Measurements from ENCODE around the gene CSF1R. TPM values are rescaled to one million over a fixed set of nuclear protein-coding genes. Genes with fewer than 3 reads are reported as not detected.

CSF1R gene
- polyA plus RNA-seq, 2 of the 4 experiments (the other 2 are of a cell fraction) = 0.06 TPM; not detected in 1

- ATAC-seq (no peak), FAIRE-seq (no peak), DNase-seq (ENCODE audit: low read depth in 1 of 2, low spot score in 1 of 2) (no peak)
- Histone ChIP-seq H3K27ac (0 out of 6 replicates have a peak overlapping the region, but pooled peaks of 1 of the 2 experiments have one; percentile 10), H3K4me2 (no peak overlapping the region), H3K4me3 (no peak overlapping the region), H3K4me1 (0 out of 3 replicates have a peak, but pooled peaks cover 4% of the 10 kb centered on the region), H3K9me3 (no peaks in the 10 kb centered on the region)
- CTCF ChIA-PET = no interaction called here
- TF ChIP-seq FOSB (CRISPR knock-in tag; IDR thresholded peaks at IDR 0.05) (no peak), ZFP36 (IDR thresholded peaks at IDR 0.05; ENCODE audit: borderline replicate concordance, partially characterized antibody) (peak; percentile 41)
- POLR2A ChIA-PET = interaction anchor here (1.1 to 1.5 kb wide), 2 partner anchors 30 to 67 kb away, joined by 3 read pairs; partner anchors contain the start of genes HMGXB3 and TIGD6
- WGBS (ENCODE audit: missing lambda C conversion rate) = 78% methylated on average over 2 of the region's 2 CpGs
Measured at GRCh38 chr5:150066901-150067396, 19.4 kb downstream of the CSF1R start.

GRCh38 chr5:150066436-150066835 lies 19.9 kb downstream of the CSF1R start:
- Histone ChIP-seq H3K4me3 (no peak overlapping the region), H3K4me2 (no peak overlapping the region), H3K4me1 (0 out of 3 replicates have a peak, but pooled peaks cover 4% of the 10 kb centered on the region), H3K27ac (no peak overlapping the region), H3K9me3 (no peaks in the 10 kb centered on the region)
- FAIRE-seq (no peak), ATAC-seq (no peak), DNase-seq (ENCODE audit: low read depth in 1 of 2, low spot score in 1 of 2) (no peak)
- ChIA-PET POLR2A (interaction anchor here (1.1 to 1.5 kb wide), 2 partner anchors 29 to 66 kb away, joined by 3 read pairs; partner anchors contain the start of genes HMGXB3 and TIGD6), CTCF (interaction anchor here (1.2 kb wide), 1 partner anchor 152 kb away, joined by 5 read pairs; no protein-coding TSS in a partner anchor)
- WGBS (ENCODE audit: missing lambda C conversion rate) = 81% methylated on average over 5 of the region's 5 CpGs
- TF ChIP-seq KDM1A (IDR thresholded peaks at IDR 0.05; ENCODE audit: low read depth) = no peak
- no peak for TF ChIP-seq HOXA7 (CRISPR knock-in tag; IDR thresholded peaks at IDR 0.05)
- TF ChIP-seq, protein P1, sequence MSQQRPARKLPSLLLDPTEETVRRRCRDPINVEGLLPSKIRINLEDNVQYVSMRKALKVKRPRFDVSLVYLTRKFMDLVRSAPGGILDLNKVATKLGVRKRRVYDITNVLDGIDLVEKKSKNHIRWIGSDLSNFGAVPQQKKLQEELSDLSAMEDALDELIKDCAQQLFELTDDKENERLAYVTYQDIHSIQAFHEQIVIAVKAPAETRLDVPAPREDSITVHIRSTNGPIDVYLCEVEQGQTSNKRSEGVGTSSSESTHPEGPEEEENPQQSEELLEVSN (IDR thresholded peaks at IDR 0.05; ENCODE audit: borderline replicate concordance, low read depth) = no peak
- TF ChIP-seq, protein P2, sequence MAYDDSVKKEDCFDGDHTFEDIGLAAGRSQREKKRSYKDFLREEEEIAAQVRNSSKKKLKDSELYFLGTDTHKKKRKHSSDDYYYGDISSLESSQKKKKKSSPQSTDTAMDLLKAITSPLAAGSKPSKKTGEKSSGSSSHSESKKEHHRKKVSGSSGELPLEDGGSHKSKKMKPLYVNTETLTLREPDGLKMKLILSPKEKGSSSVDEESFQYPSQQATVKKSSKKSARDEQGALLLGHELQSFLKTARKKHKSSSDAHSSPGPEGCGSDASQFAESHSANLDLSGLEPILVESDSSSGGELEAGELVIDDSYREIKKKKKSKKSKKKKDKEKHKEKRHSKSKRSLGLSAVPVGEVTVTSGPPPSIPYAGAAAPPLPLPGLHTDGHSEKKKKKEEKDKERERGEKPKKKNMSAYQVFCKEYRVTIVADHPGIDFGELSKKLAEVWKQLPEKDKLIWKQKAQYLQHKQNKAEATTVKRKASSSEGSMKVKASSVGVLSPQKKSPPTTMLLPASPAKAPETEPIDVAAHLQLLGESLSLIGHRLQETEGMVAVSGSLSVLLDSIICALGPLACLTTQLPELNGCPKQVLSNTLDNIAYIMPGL (CRISPR knock-in tag; IDR thresholded peaks at IDR 0.05; ENCODE audit: borderline replicate concordance) = no peak
- TF ChIP-seq, protein P3, sequence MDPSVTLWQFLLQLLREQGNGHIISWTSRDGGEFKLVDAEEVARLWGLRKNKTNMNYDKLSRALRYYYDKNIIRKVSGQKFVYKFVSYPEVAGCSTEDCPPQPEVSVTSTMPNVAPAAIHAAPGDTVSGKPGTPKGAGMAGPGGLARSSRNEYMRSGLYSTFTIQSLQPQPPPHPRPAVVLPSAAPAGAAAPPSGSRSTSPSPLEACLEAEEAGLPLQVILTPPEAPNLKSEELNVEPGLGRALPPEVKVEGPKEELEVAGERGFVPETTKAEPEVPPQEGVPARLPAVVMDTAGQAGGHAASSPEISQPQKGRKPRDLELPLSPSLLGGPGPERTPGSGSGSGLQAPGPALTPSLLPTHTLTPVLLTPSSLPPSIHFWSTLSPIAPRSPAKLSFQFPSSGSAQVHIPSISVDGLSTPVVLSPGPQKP (IDR thresholded peaks at IDR 0.05; ENCODE audit: low read depth, low read length) = no peak
- TF ChIP-seq, protein P4, sequence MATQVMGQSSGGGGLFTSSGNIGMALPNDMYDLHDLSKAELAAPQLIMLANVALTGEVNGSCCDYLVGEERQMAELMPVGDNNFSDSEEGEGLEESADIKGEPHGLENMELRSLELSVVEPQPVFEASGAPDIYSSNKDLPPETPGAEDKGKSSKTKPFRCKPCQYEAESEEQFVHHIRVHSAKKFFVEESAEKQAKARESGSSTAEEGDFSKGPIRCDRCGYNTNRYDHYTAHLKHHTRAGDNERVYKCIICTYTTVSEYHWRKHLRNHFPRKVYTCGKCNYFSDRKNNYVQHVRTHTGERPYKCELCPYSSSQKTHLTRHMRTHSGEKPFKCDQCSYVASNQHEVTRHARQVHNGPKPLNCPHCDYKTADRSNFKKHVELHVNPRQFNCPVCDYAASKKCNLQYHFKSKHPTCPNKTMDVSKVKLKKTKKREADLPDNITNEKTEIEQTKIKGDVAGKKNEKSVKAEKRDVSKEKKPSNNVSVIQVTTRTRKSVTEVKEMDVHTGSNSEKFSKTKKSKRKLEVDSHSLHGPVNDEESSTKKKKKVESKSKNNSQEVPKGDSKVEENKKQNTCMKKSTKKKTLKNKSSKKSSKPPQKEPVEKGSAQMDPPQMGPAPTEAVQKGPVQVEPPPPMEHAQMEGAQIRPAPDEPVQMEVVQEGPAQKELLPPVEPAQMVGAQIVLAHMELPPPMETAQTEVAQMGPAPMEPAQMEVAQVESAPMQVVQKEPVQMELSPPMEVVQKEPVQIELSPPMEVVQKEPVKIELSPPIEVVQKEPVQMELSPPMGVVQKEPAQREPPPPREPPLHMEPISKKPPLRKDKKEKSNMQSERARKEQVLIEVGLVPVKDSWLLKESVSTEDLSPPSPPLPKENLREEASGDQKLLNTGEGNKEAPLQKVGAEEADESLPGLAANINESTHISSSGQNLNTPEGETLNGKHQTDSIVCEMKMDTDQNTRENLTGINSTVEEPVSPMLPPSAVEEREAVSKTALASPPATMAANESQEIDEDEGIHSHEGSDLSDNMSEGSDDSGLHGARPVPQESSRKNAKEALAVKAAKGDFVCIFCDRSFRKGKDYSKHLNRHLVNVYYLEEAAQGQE (IDR thresholded peaks at IDR 0.05) = no peak
- TF ChIP-seq MAX (IDR thresholded peaks at IDR 0.05) = no peak
- no peak for TF ChIP-seq CEBPB (IDR thresholded peaks at IDR 0.05)
- TF ChIP-seq JUNB (IDR thresholded peaks at IDR 0.05) = no peak
- TF ChIP-seq EP300 (IDR thresholded peaks at IDR 0.05) = no peak
- no peak for TF ChIP-seq NPAS2 (CRISPR knock-in tag; IDR thresholded peaks at IDR 0.05; ENCODE audit: borderline replicate concordance)
- no peak for TF ChIP-seq RARB (CRISPR knock-in tag; IDR thresholded peaks at IDR 0.05)
- no peak for TF ChIP-seq JUN (IDR thresholded peaks at IDR 0.05)

Measured in A549 (cell line).